Measurements from ENCODE around the gene VDR.
A peak's percentile ranks its signal among the peaks of the same experiment; 100 is the strongest.

The VDR gene

DNA sequence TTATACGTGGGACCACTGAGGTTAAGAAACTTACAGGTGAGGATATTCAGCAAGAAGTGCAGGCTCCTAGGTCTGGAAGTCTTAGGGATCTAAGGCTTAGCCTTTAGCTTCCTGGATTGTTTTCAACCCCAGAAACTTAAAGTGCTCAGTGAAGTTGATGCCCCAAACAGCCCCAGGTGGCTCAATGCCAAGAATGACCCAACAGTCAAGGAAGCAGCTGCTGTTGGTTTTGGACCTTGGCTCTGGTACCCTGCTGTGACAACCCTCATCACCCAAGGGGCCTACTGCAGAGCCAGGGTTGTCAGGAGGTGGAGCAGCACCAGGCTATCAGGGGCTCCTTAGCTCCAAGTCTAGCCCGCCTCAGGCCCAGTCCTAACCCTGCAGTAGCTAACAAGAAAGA lies 36.8 kb downstream of the VDR start:
- Histone ChIP-seq H3K9me3 (ENCODE audit: insufficient read depth, low read length, severe bottlenecking) (no peaks in the 10 kb centered on the region), H3K9ac (ENCODE audit: low read depth, low read length) (no peak overlapping the region), H3K36me3 (ENCODE audit: insufficient read depth, low read length) (no peaks in the 10 kb centered on the region), H4K20me1 (ENCODE audit: insufficient read depth, low read length) (no peaks in the 10 kb centered on the region), H2AFZ (ENCODE audit: low read depth, low read length) (no peak overlapping the region), H3K4me2 (ENCODE audit: insufficient read depth, low read length) (no peak overlapping the region), H3K4me1 (ENCODE audit: insufficient read depth, low read length) (no peaks in the 10 kb centered on the region), H3K4me3 (ENCODE audit: low read depth in 1 of 2, low read length in 2 of 2) (no peak overlapping the region), H3K27me3 (ENCODE audit: insufficient read depth, low read length, poor library complexity) (peaks cover 5% of the 10 kb centered on the region), H3K27ac (ENCODE audit: low read length) (no peak overlapping the region), H3K79me2 (ENCODE audit: insufficient read depth, low read length) (no peaks in the 10 kb centered on the region)
- no peak for ATAC-seq (ENCODE audit: insufficient read depth, low read depth)
- no peak for DNase-seq
- TF ChIP-seq, protein P1, sequence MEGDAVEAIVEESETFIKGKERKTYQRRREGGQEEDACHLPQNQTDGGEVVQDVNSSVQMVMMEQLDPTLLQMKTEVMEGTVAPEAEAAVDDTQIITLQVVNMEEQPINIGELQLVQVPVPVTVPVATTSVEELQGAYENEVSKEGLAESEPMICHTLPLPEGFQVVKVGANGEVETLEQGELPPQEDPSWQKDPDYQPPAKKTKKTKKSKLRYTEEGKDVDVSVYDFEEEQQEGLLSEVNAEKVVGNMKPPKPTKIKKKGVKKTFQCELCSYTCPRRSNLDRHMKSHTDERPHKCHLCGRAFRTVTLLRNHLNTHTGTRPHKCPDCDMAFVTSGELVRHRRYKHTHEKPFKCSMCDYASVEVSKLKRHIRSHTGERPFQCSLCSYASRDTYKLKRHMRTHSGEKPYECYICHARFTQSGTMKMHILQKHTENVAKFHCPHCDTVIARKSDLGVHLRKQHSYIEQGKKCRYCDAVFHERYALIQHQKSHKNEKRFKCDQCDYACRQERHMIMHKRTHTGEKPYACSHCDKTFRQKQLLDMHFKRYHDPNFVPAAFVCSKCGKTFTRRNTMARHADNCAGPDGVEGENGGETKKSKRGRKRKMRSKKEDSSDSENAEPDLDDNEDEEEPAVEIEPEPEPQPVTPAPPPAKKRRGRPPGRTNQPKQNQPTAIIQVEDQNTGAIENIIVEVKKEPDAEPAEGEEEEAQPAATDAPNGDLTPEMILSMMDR (IDR thresholded peaks at IDR 0.05; ENCODE audit: borderline replicate concordance, extremely low read depth, low read length, poor library complexity, severe bottlenecking), result no peak
- no peak for TF ChIP-seq EZH2 (IDR thresholded peaks at IDR 0.05; ENCODE audit: borderline replicate concordance, low read depth, low read length, severe bottlenecking)

DNA sequence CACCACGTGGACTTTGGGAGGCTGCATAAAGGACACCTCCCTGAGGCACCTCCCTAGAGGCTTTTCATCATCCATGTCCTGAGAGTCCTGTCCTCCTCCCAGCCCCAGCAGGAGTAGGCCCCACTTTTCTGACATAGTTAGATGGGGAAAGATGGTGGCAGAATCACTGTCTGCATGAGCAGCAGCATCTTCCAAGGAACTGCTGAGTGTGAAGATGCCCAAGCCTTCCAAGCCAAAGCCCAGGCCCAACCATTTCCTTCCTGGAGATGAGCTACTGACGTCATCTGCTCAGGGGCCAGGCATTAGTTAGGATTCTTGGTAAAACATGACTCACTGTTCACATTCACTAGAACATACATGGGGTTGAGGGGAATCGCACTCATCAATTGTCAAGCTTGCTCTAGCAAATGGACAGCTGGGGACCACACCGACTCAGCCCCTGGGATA lies 37.3 kb downstream of the VDR start:
- H3K4me3 ChIP-seq (ENCODE audit: low read depth in 1 of 2, low read length in 2 of 2), result no peak overlapping the region
- no peak overlapping the region for H3K9ac ChIP-seq (ENCODE audit: low read depth, low read length)
- no peaks in the 10 kb centered on the region for H3K9me3 ChIP-seq (ENCODE audit: insufficient read depth, low read length, severe bottlenecking)
- no peaks in the 10 kb centered on the region for H3K79me2 ChIP-seq (ENCODE audit: insufficient read depth, low read length)
- no peak overlapping the region for H3K4me2 ChIP-seq (ENCODE audit: insufficient read depth, low read length)
- TF ChIP-seq EZH2 (IDR thresholded peaks at IDR 0.05; ENCODE audit: borderline replicate concordance, low read depth, low read length, severe bottlenecking), result no peak
- TF ChIP-seq, protein P1 (IDR thresholded peaks at IDR 0.05; ENCODE audit: borderline replicate concordance, extremely low read depth, low read length, poor library complexity, severe bottlenecking), result no peak
- peaks cover 5% of the 10 kb centered on the region for H3K27me3 ChIP-seq (ENCODE audit: insufficient read depth, low read length, poor library complexity)
- no peak overlapping the region for H3K27ac ChIP-seq (ENCODE audit: low read length)
- ATAC-seq (ENCODE audit: insufficient read depth, low read depth) (peak; percentile 22; the same call in 1 of the 3 replicates), DNase-seq (no peak)
- H3K4me1 ChIP-seq (ENCODE audit: insufficient read depth, low read length), result no peaks in the 10 kb centered on the region
- no peaks in the 10 kb centered on the region for H4K20me1 ChIP-seq (ENCODE audit: insufficient read depth, low read length)
- no peak overlapping the region for H2AFZ ChIP-seq (ENCODE audit: low read depth, low read length)
- H3K36me3 ChIP-seq (ENCODE audit: insufficient read depth, low read length), result no peaks in the 10 kb centered on the region

DNA sequence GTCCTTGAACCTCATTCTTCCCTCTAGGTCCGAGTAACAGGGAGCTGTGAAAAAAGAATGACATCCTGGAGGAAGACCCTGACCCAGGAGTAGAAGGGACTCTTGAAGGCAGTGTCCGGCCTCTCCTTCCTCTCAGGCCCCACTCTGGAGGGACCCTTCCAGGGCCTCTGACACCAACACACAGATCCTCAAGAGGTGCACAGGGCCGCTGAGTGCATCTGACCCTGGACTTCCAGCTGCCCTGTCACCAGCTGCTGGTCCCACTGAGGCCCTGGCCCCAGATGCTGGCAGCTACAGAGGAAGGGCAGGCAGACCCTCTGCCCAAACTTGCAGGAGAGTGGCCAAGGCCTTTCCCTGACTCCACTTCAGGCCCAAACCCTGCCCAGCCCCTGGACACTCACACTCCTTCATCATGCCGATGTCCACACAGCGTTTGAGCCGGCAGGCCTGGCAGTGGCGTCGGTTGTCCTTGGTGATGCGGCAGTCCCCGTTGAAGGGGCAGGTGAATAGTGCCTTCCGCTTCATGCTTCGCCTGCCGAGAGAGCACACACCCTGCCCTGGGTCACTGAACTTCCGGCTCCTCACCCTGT lies 40.1 kb downstream of the VDR start:
- Histone ChIP-seq H3K4me1 (ENCODE audit: insufficient read depth, low read length) (no peaks in the 10 kb centered on the region), H4K20me1 (ENCODE audit: insufficient read depth, low read length) (no peaks in the 10 kb centered on the region), H3K79me2 (ENCODE audit: insufficient read depth, low read length) (no peaks in the 10 kb centered on the region), H3K9me3 (ENCODE audit: insufficient read depth, low read length, severe bottlenecking) (no peaks in the 10 kb centered on the region), H3K9ac (ENCODE audit: low read depth, low read length) (no peak overlapping the region), H3K4me2 (ENCODE audit: insufficient read depth, low read length) (no peak overlapping the region), H3K27ac (ENCODE audit: low read length) (no peak overlapping the region), H3K27me3 (ENCODE audit: insufficient read depth, low read length, poor library complexity) (no peaks in the 10 kb centered on the region), H3K36me3 (ENCODE audit: insufficient read depth, low read length) (no peaks in the 10 kb centered on the region), H2AFZ (ENCODE audit: low read depth, low read length) (no peak overlapping the region), H3K4me3 (ENCODE audit: low read depth in 1 of 2, low read length in 2 of 2) (no peak overlapping the region)
- DNase-seq, result no peak
- ATAC-seq (ENCODE audit: insufficient read depth, low read depth), result no peak
- TF ChIP-seq EZH2 (IDR thresholded peaks at IDR 0.05; ENCODE audit: borderline replicate concordance, low read depth, low read length, severe bottlenecking), result no peak
- TF ChIP-seq, protein P1 (IDR thresholded peaks at IDR 0.05; ENCODE audit: borderline replicate concordance, extremely low read depth, low read length, poor library complexity, severe bottlenecking), result no peak

Measured in DND-41 (cell line).